Neural progenitor cell (in vitro differentiated cells): ENCODE data around the gene SFSWAP.

Source experiments
- EZH2 ChIP-seq: fragments of 200-600 bp; sonication (generic); IDR thresholded peaks from 2 replicates; pipeline ENCODE4 v1.6.1; 2017; ENCODE audit warnings: antibody characterized with exemption, mild to moderate bottlenecking, moderate library complexity
- TF ChIP-seq, protein P1 (sequence below): fragments of 200-600 bp; sonication (generic); IDR thresholded peaks from 2 replicates; pipeline ENCODE4 v1.5.1; 2017; ENCODE audit warnings: antibody characterized with exemption, mild to moderate bottlenecking

DNA sequence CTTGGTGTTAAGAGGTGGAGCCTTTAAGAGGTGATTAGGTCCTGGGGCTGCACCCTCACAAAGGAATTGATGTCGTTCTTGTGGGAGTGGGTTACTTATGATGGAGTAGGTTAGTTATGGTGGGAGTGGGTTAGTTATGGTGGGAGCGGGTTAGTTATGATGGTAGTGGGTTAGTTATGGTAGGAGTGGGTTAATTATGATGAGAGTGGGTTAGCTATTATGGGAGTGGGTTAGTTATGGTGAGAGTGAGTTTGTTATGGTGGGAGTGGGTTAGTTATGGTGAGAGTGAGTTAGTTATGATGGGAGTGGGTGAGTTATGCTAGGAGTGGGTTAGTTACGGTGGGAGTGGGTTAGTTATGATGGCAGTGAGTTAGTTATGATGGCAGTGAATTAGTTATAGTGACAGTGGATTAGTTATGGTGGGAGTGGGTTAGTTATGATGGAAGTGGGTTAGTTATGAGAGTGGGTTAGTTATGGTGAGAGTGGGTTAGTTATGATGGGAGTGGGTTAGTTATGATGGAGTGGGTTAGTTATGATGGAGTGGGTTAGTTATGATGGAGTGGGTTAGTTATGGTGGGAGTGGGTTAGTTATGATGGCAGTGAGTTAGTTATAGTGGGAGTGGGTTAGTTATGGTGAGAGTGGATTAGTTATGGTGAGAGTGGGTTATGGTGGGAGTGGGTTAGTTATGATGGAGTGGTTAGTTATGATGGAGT lies 22.6 kb upstream of the SFSWAP start:
- TF ChIP-seq, protein P1, sequence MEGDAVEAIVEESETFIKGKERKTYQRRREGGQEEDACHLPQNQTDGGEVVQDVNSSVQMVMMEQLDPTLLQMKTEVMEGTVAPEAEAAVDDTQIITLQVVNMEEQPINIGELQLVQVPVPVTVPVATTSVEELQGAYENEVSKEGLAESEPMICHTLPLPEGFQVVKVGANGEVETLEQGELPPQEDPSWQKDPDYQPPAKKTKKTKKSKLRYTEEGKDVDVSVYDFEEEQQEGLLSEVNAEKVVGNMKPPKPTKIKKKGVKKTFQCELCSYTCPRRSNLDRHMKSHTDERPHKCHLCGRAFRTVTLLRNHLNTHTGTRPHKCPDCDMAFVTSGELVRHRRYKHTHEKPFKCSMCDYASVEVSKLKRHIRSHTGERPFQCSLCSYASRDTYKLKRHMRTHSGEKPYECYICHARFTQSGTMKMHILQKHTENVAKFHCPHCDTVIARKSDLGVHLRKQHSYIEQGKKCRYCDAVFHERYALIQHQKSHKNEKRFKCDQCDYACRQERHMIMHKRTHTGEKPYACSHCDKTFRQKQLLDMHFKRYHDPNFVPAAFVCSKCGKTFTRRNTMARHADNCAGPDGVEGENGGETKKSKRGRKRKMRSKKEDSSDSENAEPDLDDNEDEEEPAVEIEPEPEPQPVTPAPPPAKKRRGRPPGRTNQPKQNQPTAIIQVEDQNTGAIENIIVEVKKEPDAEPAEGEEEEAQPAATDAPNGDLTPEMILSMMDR: no peak
- no peak for TF ChIP-seq EZH2
